Osteoblast (primary cell): ENCODE measurements around the gene CA7. TPM values are rescaled to one million over a fixed set of nuclear protein-coding genes. Genes with fewer than 3 reads are reported as not detected.

Source experiments
- DNase-seq: peaks from one replicate; pipeline ENCODE4 v3.0.0; 2011; ENCODE audit warnings: low spot score, mixed read lengths; ENCODE audit not compliant: insufficient read length; ENCODE audit errors: missing footprints
- H2AFZ ChIP-seq: 2 replicates; pipeline ENCODE4 v1.6.0; 2011; ENCODE audit warnings: mild to moderate bottlenecking, low read length
- H3K27ac ChIP-seq: 2 replicates; pipeline ENCODE4 v1.5.1; 2011; ENCODE audit warnings: mild to moderate bottlenecking, low read depth, low read length, moderate library complexity
- H3K27me3 ChIP-seq: 2 replicates; pipeline ENCODE4 v1.6.0; 2012; ENCODE audit warnings: mild to moderate bottlenecking, control low read depth, inconsistent platforms, low read length, moderate library complexity; ENCODE audit not compliant: insufficient read depth
- H3K36me3 ChIP-seq: 2 replicates; pipeline ENCODE4 v1.5.1; 2011; ENCODE audit warnings: mild to moderate bottlenecking, low read length, control low read depth, moderate library complexity; ENCODE audit not compliant: insufficient read depth
- H3K4me1 ChIP-seq: 2 replicates; pipeline ENCODE4 v1.5.1; 2011; ENCODE audit warnings: mild to moderate bottlenecking, low read length, control low read depth, moderate library complexity; ENCODE audit not compliant: insufficient read depth
- H3K4me2 ChIP-seq: 2 replicates; pipeline ENCODE4 v1.6.0; 2011; ENCODE audit warnings: mild to moderate bottlenecking, low read length; ENCODE audit not compliant: insufficient read depth
- H3K4me3 ChIP-seq: fragments of 200-600 bp; sonication (generic); 3 replicates; pipeline ENCODE4 v1.5.1; 2012; ENCODE audit warnings: mild to moderate bottlenecking, low read length, inconsistent platforms; ENCODE audit not compliant: insufficient read depth
- H3K79me2 ChIP-seq: 2 replicates; pipeline ENCODE4 v1.6.0; 2012; ENCODE audit warnings: mild to moderate bottlenecking, low read length, control low read depth, inconsistent platforms; ENCODE audit not compliant: insufficient read depth
- H3K9me3 ChIP-seq: 2 replicates; pipeline ENCODE4 v1.5.1; 2011; ENCODE audit warnings: low read depth, low read length, control low read depth
- H4K20me1 ChIP-seq: 2 replicates; pipeline ENCODE4 v1.6.0; 2012; ENCODE audit warnings: mild to moderate bottlenecking, low read length, control low read depth; ENCODE audit not compliant: insufficient read depth
- total RNA-seq: library from RNA; depleted of rRNA; stranded (reverse); fragments of >200 nt; gene quantifications from 2 replicates; pipeline ENCODE4 v1.2.3, GENCODE V29; 2012
- TF ChIP-seq, protein P1 (sequence below): IDR thresholded peaks from 2 replicates; pipeline ENCODE4 v1.5.1; 2011; ENCODE audit warnings: mild to moderate bottlenecking, low read depth, low read length, moderate library complexity; ENCODE audit errors: extremely low read depth

Gene CA7
- total RNA-seq, 1 donor = not detected

DNA sequence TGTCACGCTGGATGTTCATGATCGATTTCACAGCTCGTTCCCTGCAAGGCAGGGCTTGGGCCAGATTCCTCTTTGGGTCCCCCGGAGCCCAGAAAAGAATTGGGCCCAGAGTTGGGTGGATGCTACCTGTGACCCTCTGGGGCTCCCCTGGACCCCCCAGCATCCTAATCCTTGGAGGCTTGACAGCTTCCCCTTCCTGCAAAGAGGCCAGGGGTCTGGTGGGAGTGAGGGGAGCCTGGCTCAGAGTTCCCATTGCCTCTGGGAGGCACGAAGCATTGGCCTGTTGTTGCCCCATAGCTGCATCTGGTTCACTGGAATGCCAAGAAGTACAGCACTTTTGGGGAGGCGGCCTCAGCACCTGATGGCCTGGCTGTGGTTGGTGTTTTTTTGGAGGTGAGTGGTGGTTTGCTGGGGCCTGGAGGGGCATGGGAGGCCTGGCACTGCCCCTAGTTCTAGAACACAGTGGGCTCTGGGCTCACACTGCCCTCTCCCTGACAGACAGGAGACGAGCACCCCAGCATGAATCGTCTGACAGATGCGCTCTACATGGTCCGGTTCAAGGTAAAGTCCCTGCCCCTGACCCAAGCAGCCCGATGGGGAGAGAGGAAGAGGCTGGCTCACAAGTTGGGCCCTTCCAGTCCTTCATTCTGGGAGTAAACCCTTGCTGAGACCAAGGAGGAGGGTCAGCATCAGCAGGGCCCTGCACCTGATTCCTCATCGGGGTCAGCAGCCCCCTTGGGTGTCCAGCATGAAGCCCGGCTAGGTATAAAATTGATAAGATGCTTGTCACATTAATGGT, 7.2 kb downstream of the CA7 start:
- Histone ChIP-seq H3K9me3 (no peaks in the 10 kb centered on the region), H3K36me3 (no peaks in the 10 kb centered on the region), H3K4me2 (no peak overlapping the region), H3K4me1 (no peaks in the 10 kb centered on the region), H2AFZ (no peak overlapping the region), H4K20me1 (no peaks in the 10 kb centered on the region), H3K79me2 (no peaks in the 10 kb centered on the region), H3K27me3 (peaks cover 15% of the 10 kb centered on the region), H3K27ac (no peak overlapping the region), H3K4me3 (no peak overlapping the region)
- DNase-seq = no peak
- TF ChIP-seq, protein P1, sequence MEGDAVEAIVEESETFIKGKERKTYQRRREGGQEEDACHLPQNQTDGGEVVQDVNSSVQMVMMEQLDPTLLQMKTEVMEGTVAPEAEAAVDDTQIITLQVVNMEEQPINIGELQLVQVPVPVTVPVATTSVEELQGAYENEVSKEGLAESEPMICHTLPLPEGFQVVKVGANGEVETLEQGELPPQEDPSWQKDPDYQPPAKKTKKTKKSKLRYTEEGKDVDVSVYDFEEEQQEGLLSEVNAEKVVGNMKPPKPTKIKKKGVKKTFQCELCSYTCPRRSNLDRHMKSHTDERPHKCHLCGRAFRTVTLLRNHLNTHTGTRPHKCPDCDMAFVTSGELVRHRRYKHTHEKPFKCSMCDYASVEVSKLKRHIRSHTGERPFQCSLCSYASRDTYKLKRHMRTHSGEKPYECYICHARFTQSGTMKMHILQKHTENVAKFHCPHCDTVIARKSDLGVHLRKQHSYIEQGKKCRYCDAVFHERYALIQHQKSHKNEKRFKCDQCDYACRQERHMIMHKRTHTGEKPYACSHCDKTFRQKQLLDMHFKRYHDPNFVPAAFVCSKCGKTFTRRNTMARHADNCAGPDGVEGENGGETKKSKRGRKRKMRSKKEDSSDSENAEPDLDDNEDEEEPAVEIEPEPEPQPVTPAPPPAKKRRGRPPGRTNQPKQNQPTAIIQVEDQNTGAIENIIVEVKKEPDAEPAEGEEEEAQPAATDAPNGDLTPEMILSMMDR = no peak

DNA sequence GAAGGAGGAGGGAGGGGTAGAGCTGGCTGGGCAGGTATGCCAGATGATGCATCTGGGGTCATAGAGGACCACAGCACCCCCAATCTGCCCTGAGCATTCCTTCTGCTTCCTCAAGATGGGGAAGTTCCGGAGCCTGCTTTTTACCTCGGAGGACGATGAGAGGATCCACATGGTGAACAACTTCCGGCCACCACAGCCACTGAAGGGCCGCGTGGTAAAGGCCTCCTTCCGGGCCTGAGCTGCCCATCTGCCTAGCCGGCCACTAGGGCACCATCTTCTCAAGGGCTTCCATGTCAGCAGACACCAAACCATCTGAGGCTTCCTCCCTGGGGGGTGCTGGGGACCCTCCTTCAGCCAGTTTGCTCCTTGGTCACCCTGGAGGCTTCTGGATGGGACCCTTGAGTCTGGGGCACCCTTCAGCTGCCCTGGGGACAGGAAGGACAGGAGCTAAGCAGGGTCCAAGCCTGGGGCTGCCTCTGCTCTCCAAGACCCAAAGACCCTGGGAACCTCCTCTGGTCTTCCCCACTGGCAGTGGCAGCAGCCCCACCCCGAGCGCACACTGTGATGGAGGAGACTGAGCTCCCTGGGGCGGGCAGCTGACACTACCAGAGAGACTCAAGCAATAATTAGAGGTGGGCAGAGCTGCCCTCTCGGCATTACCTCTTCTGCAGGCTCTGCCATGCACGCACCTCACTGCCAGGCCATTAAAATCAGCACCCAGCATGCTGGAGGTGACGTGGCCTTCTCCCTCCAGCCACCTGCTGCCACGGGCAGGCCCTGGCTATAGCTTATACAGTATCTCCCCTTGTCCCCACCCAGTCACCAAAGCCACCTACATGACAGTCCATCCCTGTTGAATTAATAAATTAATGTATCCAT, 9.3 kb downstream of the CA7 start:
- H3K36me3 ChIP-seq = no peaks in the 10 kb centered on the region
- no peak overlapping the region for H2AFZ ChIP-seq
- H4K20me1 ChIP-seq = no peaks in the 10 kb centered on the region
- DNase-seq = peak; percentile 65
- H3K4me2 ChIP-seq = no peak overlapping the region
- H3K79me2 ChIP-seq = no peaks in the 10 kb centered on the region
- no peaks in the 10 kb centered on the region for H3K4me1 ChIP-seq
- H3K27me3 ChIP-seq = peaks cover 4% of the 10 kb centered on the region
- TF ChIP-seq, protein P1 = no peak
- H3K27ac ChIP-seq = no peak overlapping the region
- no peaks in the 10 kb centered on the region for H3K9me3 ChIP-seq
- no peak overlapping the region for H3K4me3 ChIP-seq

GRCh38 chr16:66856184-66856730, 12.0 kb downstream of the CA7 start:
- no peak for DNase-seq
- Histone ChIP-seq H3K79me2 (no peaks in the 10 kb centered on the region), H3K4me1 (peaks cover 5% of the 10 kb centered on the region), H3K9me3 (no peaks in the 10 kb centered on the region), H3K36me3 (no peaks in the 10 kb centered on the region), H4K20me1 (no peaks in the 10 kb centered on the region), H3K27me3 (no peaks in the 10 kb centered on the region), H3K4me2 (no peak overlapping the region), H2AFZ (no peak overlapping the region), H3K27ac (no peak overlapping the region), H3K4me3 (no peak overlapping the region)
- TF ChIP-seq, protein P1 = no peak
